ENCODE measurements around the gene CHPF2.

GRCh38 chr7:151243408-151244195 is 11.3 kb downstream of the CHPF2 start:
- TF ChIP-seq CTCF (IDR thresholded peaks at IDR 0.05), result no peak
- no peak for TF ChIP-seq POLR2A (IDR thresholded peaks at IDR 0.05)
